ENCODE data around the gene VEGFA.

The VEGFA gene

DNA sequence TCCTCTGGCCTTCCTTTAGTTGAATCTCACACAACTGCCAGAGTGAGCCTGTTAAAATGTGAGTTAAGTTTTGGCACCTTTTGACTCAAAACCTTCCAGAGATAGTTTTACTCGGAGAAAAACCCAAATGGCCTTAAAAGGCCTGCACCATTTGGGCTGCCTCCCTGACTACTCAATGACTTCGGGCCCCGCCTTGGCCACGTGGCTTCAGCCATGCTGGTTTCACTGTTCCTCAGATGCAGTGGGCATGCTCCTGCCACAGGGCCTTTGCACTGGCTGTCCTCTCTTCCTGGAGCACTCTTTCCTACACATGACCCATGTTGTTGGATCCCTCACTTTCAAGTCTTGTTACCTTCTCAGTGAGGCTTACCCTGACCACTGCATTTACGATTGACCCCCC is 18.3 kb downstream of the VEGFA start:
- no peak for ATAC-seq
- TF ChIP-seq, protein P1, sequence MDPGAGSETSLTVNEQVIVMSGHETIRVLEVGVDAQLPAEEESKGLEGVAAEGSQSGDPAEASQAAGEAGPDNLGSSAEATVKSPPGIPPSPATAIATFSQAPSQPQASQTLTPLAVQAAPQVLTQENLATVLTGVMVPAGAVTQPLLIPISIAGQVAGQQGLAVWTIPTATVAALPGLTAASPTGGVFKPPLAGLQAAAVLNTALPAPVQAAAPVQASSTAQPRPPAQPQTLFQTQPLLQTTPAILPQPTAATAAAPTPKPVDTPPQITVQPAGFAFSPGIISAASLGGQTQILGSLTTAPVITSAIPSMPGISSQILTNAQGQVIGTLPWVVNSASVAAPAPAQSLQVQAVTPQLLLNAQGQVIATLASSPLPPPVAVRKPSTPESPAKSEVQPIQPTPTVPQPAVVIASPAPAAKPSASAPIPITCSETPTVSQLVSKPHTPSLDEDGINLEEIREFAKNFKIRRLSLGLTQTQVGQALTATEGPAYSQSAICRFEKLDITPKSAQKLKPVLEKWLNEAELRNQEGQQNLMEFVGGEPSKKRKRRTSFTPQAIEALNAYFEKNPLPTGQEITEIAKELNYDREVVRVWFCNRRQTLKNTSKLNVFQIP (CRISPR knock-in tag; IDR thresholded peaks at IDR 0.05; ENCODE audit: borderline replicate concordance, low read depth): no peak
- TF ChIP-seq SNAI2 (CRISPR knock-in tag; IDR thresholded peaks at IDR 0.05): no peak
- TF ChIP-seq, protein P2, sequence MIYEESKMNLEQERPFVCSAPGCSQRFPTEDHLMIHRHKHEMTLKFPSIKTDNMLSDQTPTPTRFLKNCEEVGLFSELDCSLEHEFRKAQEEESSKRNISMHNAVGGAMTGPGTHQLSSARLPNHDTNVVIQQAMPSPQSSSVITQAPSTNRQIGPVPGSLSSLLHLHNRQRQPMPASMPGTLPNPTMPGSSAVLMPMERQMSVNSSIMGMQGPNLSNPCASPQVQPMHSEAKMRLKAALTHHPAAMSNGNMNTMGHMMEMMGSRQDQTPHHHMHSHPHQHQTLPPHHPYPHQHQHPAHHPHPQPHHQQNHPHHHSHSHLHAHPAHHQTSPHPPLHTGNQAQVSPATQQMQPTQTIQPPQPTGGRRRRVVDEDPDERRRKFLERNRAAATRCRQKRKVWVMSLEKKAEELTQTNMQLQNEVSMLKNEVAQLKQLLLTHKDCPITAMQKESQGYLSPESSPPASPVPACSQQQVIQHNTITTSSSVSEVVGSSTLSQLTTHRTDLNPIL (CRISPR knock-in tag; IDR thresholded peaks at IDR 0.05; ENCODE audit: low read depth): no peak
- TF ChIP-seq PPARA (CRISPR knock-in tag; IDR thresholded peaks at IDR 0.05; ENCODE audit: borderline replicate concordance): no peak
- TF ChIP-seq, protein P3, sequence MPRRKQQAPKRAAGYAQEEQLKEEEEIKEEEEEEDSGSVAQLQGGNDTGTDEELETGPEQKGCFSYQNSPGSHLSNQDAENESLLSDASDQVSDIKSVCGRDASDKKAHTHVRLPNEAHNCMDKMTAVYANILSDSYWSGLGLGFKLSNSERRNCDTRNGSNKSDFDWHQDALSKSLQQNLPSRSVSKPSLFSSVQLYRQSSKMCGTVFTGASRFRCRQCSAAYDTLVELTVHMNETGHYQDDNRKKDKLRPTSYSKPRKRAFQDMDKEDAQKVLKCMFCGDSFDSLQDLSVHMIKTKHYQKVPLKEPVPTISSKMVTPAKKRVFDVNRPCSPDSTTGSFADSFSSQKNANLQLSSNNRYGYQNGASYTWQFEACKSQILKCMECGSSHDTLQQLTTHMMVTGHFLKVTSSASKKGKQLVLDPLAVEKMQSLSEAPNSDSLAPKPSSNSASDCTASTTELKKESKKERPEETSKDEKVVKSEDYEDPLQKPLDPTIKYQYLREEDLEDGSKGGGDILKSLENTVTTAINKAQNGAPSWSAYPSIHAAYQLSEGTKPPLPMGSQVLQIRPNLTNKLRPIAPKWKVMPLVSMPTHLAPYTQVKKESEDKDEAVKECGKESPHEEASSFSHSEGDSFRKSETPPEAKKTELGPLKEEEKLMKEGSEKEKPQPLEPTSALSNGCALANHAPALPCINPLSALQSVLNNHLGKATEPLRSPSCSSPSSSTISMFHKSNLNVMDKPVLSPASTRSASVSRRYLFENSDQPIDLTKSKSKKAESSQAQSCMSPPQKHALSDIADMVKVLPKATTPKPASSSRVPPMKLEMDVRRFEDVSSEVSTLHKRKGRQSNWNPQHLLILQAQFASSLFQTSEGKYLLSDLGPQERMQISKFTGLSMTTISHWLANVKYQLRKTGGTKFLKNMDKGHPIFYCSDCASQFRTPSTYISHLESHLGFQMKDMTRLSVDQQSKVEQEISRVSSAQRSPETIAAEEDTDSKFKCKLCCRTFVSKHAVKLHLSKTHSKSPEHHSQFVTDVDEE (CRISPR knock-in tag; IDR thresholded peaks at IDR 0.05): no peak
- TF ChIP-seq CSDC2 (CRISPR knock-in tag; IDR thresholded peaks at IDR 0.05): no peak
- TF ChIP-seq ZNF70 (CRISPR knock-in tag; IDR thresholded peaks at IDR 0.05): no peak
- no peak for TF ChIP-seq RARB (CRISPR knock-in tag; IDR thresholded peaks at IDR 0.05)
- no peak for TF ChIP-seq ZNF8 (CRISPR knock-in tag; IDR thresholded peaks at IDR 0.05)
- TF ChIP-seq ZFP30 (CRISPR knock-in tag; IDR thresholded peaks at IDR 0.05): no peak
- no peak for TF ChIP-seq ZNF565 (CRISPR knock-in tag; conservative IDR thresholded peaks at IDR 0.05; ENCODE audit: low read depth)
- no peak for TF ChIP-seq ESRRG (CRISPR knock-in tag; IDR thresholded peaks at IDR 0.05)
- TF ChIP-seq, protein P4, sequence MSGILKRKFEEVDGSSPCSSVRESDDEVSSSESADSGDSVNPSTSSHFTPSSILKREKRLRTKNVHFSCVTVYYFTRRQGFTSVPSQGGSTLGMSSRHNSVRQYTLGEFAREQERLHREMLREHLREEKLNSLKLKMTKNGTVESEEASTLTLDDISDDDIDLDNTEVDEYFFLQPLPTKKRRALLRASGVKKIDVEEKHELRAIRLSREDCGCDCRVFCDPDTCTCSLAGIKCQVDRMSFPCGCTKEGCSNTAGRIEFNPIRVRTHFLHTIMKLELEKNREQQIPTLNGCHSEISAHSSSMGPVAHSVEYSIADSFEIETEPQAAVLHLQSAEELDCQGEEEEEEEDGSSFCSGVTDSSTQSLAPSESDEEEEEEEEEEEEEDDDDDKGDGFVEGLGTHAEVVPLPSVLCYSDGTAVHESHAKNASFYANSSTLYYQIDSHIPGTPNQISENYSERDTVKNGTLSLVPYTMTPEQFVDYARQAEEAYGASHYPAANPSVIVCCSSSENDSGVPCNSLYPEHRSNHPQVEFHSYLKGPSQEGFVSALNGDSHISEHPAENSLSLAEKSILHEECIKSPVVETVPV (CRISPR knock-in tag; IDR thresholded peaks at IDR 0.05): no peak
- no peak for TF ChIP-seq OSR1 (CRISPR knock-in tag; IDR thresholded peaks at IDR 0.05)
- TF ChIP-seq TCF4 (CRISPR knock-in tag; IDR thresholded peaks at IDR 0.05; ENCODE audit: borderline replicate concordance): no peak
- no peak for TF ChIP-seq ZFP3 (CRISPR knock-in tag; IDR thresholded peaks at IDR 0.05)
- no peak for TF ChIP-seq ISL1 (CRISPR knock-in tag; IDR thresholded peaks at IDR 0.05)
- no peak for TF ChIP-seq GLIS3 (CRISPR knock-in tag; IDR thresholded peaks at IDR 0.05)
- TF ChIP-seq ARNTL (CRISPR knock-in tag; IDR thresholded peaks at IDR 0.05; ENCODE audit: borderline replicate concordance, low read depth): no peak

DNA sequence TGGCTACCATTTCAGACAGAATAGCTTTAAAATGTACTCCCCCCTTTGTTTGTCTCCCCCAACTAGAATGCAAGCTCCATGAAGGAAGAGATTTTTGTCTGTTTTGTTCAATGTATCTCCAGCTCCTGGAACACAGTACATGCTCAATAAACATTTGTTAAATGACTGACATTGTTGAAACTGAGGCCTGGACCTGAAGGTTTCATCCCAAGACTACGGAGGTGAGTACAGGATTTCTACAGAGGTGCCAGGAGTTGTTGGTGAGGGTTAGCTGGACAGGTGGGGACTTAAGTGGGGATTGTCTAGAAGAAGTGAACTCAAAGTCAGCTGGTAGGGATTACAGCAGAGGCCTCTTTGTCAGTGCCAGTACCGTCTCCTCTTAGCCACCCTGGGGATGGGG is 19.4 kb downstream of the VEGFA start:
- ATAC-seq: no peak
- TF ChIP-seq ZNF565 (CRISPR knock-in tag; conservative IDR thresholded peaks at IDR 0.05; ENCODE audit: low read depth): no peak
- TF ChIP-seq RARB (CRISPR knock-in tag; IDR thresholded peaks at IDR 0.05): no peak
- no peak for TF ChIP-seq TCF4 (CRISPR knock-in tag; IDR thresholded peaks at IDR 0.05; ENCODE audit: borderline replicate concordance)
- TF ChIP-seq PPARA (CRISPR knock-in tag; IDR thresholded peaks at IDR 0.05; ENCODE audit: borderline replicate concordance): no peak
- no peak for TF ChIP-seq ZNF8 (CRISPR knock-in tag; IDR thresholded peaks at IDR 0.05)
- no peak for TF ChIP-seq SNAI2 (CRISPR knock-in tag; IDR thresholded peaks at IDR 0.05)
- no peak for TF ChIP-seq TOX (CRISPR knock-in tag; IDR thresholded peaks at IDR 0.05; ENCODE audit: borderline replicate concordance)
- TF ChIP-seq, protein P1 (CRISPR knock-in tag; IDR thresholded peaks at IDR 0.05; ENCODE audit: borderline replicate concordance, low read depth): no peak
- TF ChIP-seq, protein P3 (CRISPR knock-in tag; IDR thresholded peaks at IDR 0.05): no peak
- TF ChIP-seq ZNF70 (CRISPR knock-in tag; IDR thresholded peaks at IDR 0.05): no peak
- TF ChIP-seq ZFP30 (CRISPR knock-in tag; IDR thresholded peaks at IDR 0.05): no peak
- no peak for TF ChIP-seq GLIS3 (CRISPR knock-in tag; IDR thresholded peaks at IDR 0.05)
- TF ChIP-seq ESRRG (CRISPR knock-in tag; IDR thresholded peaks at IDR 0.05): no peak
- no peak for TF ChIP-seq BACH2 (CRISPR knock-in tag; IDR thresholded peaks at IDR 0.05; ENCODE audit: borderline replicate concordance)
- TF ChIP-seq, protein P2 (CRISPR knock-in tag; IDR thresholded peaks at IDR 0.05; ENCODE audit: low read depth): no peak

Data from SK-N-SH treated with all-trans-retinoic acid at 6 μM for 48 hours (cell line).